A549 (cell line): Measurements from ENCODE around the gene GADD45B. TPM values are rescaled to one million over a fixed set of nuclear protein-coding genes. Genes with fewer than 3 reads are reported as not detected.

Experiments used
- ATAC-seq, 2 experiments: fragments of 200-7000 bp in 1 of 2; fragments of >200 bp in 1 of 2; cut with Nextera tagmentation in 1 of 2; cut with Tn5 transposase in 1 of 2; 3 replicates each; pipeline versions ENCODE4 v1.8.0 to v1.9.1; 2018 to 2020; ENCODE audit warnings: mild to moderate bottlenecking in 1 of 2, moderate library complexity in 1 of 2
- CTCF ChIA-PET: fragments of 300-600 bp; sonication (Branson Sonifier 250); formaldehyde crosslinking; extraction: SDS; loops from one replicate; lab custom pipeline; 2021; ENCODE audit warnings: antibody characterized with exemption, inconsistent platforms; lab: Yijun Ruan, JAX
- POLR2A ChIA-PET: fragments of 350-600 bp; formaldehyde crosslinking; extraction: SDS; loops from one replicate; lab custom pipeline; 2021; ENCODE audit warnings: antibody characterized with exemption, inconsistent platforms; lab: Yijun Ruan, JAX
- DNase-seq, 2 experiments: peaks; one replicate each; pipeline versions ENCODE4 v3.0.0 to v3.0.0-alpha.2; 2011 to 2016; ENCODE audit warnings: low read depth in 1 of 2, low spot score in 1 of 2
- FAIRE-seq: peaks from 2 replicates; lab custom pipeline; 2011; peaks lifted over from hg19 to GRCh38; lab: Jason Lieb, UNC
- H3K27ac ChIP-seq, 2 experiments: fragments of >200 bp; sonication (Bioruptor Twin); formaldehyde crosslinking; 3 replicates each; pipeline ENCODE4 v1.5.1; 2016 to 2017
- H3K4me1 ChIP-seq: fragments of >200 bp; sonication (Bioruptor Twin); formaldehyde crosslinking; 3 replicates; pipeline ENCODE4 v1.6.1; 2016
- H3K4me2 ChIP-seq: fragments of >200 bp; sonication (Bioruptor Twin); formaldehyde crosslinking; 3 replicates; pipeline ENCODE4 v1.6.1; 2016
- H3K4me3 ChIP-seq: fragments of >200 bp; sonication (Bioruptor Twin); formaldehyde crosslinking; 3 replicates; pipeline ENCODE4 v1.5.1; 2016
- H3K9me3 ChIP-seq: fragments of >200 bp; sonication (Bioruptor Twin); formaldehyde crosslinking; 3 replicates; pipeline ENCODE4 v1.6.1; 2016
- ATOH8 ChIP-seq: fragments of 250-450 bp; sonication (Bioruptor Pico); IDR thresholded peaks from 2 replicates; pipeline ENCODE4 v1.5.0; 2020; ENCODE audit warnings: low read depth, mild to moderate bottlenecking, moderate library complexity
- CBX2 ChIP-seq: fragments of 200-600 bp; sonication (generic); IDR thresholded peaks from 2 replicates; pipeline ENCODE4 v1.6.1; 2016; ENCODE audit warnings: low read depth, mild to moderate bottlenecking, borderline replicate concordance
- CBX8 ChIP-seq: fragments of 200-600 bp; sonication (generic); IDR thresholded peaks from 2 replicates; pipeline ENCODE4 v1.6.1; 2016
- CEBPB ChIP-seq, 2 experiments: fragments of >200 bp in 1 of 2; sonication (Bioruptor Twin) in 1 of 2; formaldehyde crosslinking in 1 of 2; IDR thresholded peaks; 2 replicates each; pipeline ENCODE4 v1.6.1; 2012 to 2016
- CHD2 ChIP-seq: fragments of 150-350 bp; IDR thresholded peaks from 2 replicates; pipeline ENCODE4 v1.6.1; 2014; ENCODE audit warnings: low read length; ENCODE audit not compliant: partially characterized antibody
- CHD4 ChIP-seq: fragments of 200-600 bp; sonication (generic); IDR thresholded peaks from 2 replicates; pipeline ENCODE4 v1.6.1; 2016; ENCODE audit warnings: antibody characterized with exemption, mild to moderate bottlenecking, borderline replicate concordance
- E2F6 ChIP-seq: IDR thresholded peaks from 2 replicates; pipeline ENCODE4 v1.6.1; 2012; ENCODE audit warnings: low read depth, borderline replicate concordance
- FOSL2 ChIP-seq, 2 experiments: fragments of 450-650 bp in 1 of 2; fragments of >200 bp in 1 of 2; sonication (Bioruptor Twin) in 1 of 2; formaldehyde crosslinking; IDR thresholded peaks; 2 replicates each; pipeline versions ENCODE4 v1.5.0 to v1.6.1; 2016 to 2020; ENCODE audit warnings: mild to moderate bottlenecking in 1 of 2, moderate library complexity in 1 of 2
- FOXS1 ChIP-seq: fragments of 250-450 bp; sonication (Bioruptor Pico); IDR thresholded peaks from 2 replicates; pipeline ENCODE4 v1.5.0; 2020; ENCODE audit warnings: mild to moderate bottlenecking, moderate library complexity
- HOXA7 ChIP-seq: fragments of 250-450 bp; sonication (Bioruptor Pico); IDR thresholded peaks from 2 replicates; pipeline ENCODE4 v1.5.0; 2020; ENCODE audit warnings: mild to moderate bottlenecking, moderate library complexity
- HOXB5 ChIP-seq: fragments of 250-450 bp; sonication (Bioruptor Pico); IDR thresholded peaks from 2 replicates; pipeline ENCODE4 v1.5.0; 2020; ENCODE audit warnings: mild to moderate bottlenecking, moderate library complexity
- JUN ChIP-seq, 2 experiments: fragments of >200 bp; sonication (Bioruptor Twin); formaldehyde crosslinking; IDR thresholded peaks; 2 replicates in 1 of 2; 3 replicates in 1 of 2; pipeline ENCODE4 v1.6.1; 2016 to 2017
- KDM1A ChIP-seq: fragments of 200-600 bp; sonication (generic); IDR thresholded peaks from 2 replicates; pipeline ENCODE4 v1.6.1; 2016; ENCODE audit warnings: low read depth, mild to moderate bottlenecking
- KDM5A ChIP-seq: fragments of 200-600 bp; sonication (generic); IDR thresholded peaks from 2 replicates; pipeline ENCODE4 v1.6.1; 2016; ENCODE audit warnings: antibody characterized with exemption, mild to moderate bottlenecking
- MAX ChIP-seq: IDR thresholded peaks from 2 replicates; pipeline ENCODE4 v1.6.1; 2012
- MYC ChIP-seq: IDR thresholded peaks from 2 replicates; pipeline ENCODE4 v1.6.1; 2012; ENCODE audit warnings: mild to moderate bottlenecking, inconsistent platforms, low read length, improper control_type of control experiment, borderline replicate concordance
- NFE2L2 ChIP-seq: fragments of 150-350 bp; conservative IDR thresholded peaks from 2 replicates; pipeline ENCODE4 v1.6.1; 2014; ENCODE audit warnings: low read length
- NPAS2 ChIP-seq: fragments of 250-450 bp; sonication (Bioruptor Pico); IDR thresholded peaks from 2 replicates; pipeline ENCODE4 v1.8.0; 2022; ENCODE audit warnings: mild to moderate bottlenecking, moderate library complexity, borderline replicate concordance
- PBX3 ChIP-seq: IDR thresholded peaks from 2 replicates; pipeline ENCODE4 v1.6.1; 2012
- PHF8 ChIP-seq: fragments of 200-600 bp; sonication (generic); IDR thresholded peaks from 2 replicates; pipeline ENCODE4 v1.6.1; 2016; ENCODE audit warnings: low read depth, mild to moderate bottlenecking, antibody characterized with exemption, moderate library complexity, borderline replicate concordance
- POLR2A ChIP-seq: IDR thresholded peaks from 2 replicates; pipeline ENCODE4 v1.6.1; 2012; ENCODE audit warnings: mild to moderate bottlenecking, low read length
- REST ChIP-seq: fragments of 200-600 bp; sonication (generic); IDR thresholded peaks from 2 replicates; pipeline ENCODE4 v1.6.1; 2016; ENCODE audit warnings: antibody characterized with exemption, mild to moderate bottlenecking, moderate library complexity
- SREBF2 ChIP-seq: fragments of 450-650 bp; IDR thresholded peaks from 2 replicates; pipeline ENCODE4 v1.6.1; 2014; ENCODE audit warnings: mild to moderate bottlenecking, moderate library complexity
- TP53 ChIP-seq: fragments of 250-450 bp; sonication (Bioruptor Pico); IDR thresholded peaks from 2 replicates; pipeline ENCODE4 v1.5.0; 2021; ENCODE audit warnings: mild to moderate bottlenecking, moderate library complexity
- USF2 ChIP-seq: fragments of 450-650 bp; IDR thresholded peaks from 2 replicates; pipeline ENCODE4 v1.6.1; 2014; ENCODE audit warnings: antibody characterized with exemption
- ZFP36 ChIP-seq: fragments of 450-650 bp; IDR thresholded peaks from 2 replicates; pipeline ENCODE4 v1.6.1; 2014; ENCODE audit warnings: borderline replicate concordance; ENCODE audit not compliant: partially characterized antibody
- ZSCAN20 ChIP-seq: fragments of 250-450 bp; sonication (Bioruptor Pico); IDR thresholded peaks from 2 replicates; pipeline ENCODE4 v1.8.0; 2022; ENCODE audit warnings: mild to moderate bottlenecking, moderate library complexity
- WGBS: methylation state at CpG from one replicate; pipeline ENCODE4 v1.1.6; 2017; ENCODE audit errors: missing lambda C conversion rate; 5-methylcytosine and 5-hydroxymethylcytosine counted together
- polyA plus RNA-seq, 4 experiments: library from polyadenylated mRNA; depleted of rRNA in 3 of 4; stranded (reverse); fragments of >200 nt; fragmentation: RNase III in 1 of 4; extraction: RNeasy Plus Mini Kit Qiagen cat#74134 plus additional on column Dnase treatment in 1 of 4; gene quantifications; 2 replicates in 3 of 4; 3 replicates in 1 of 4; pipeline ENCODE4 v1.2.3, GENCODE V29; 2011 to 2017

Gene GADD45B
- polyA plus RNA-seq, 2 of the 4 experiments (the other 2 are of a cell fraction), result 39.9 to 72.5 TPM

GRCh38 chr19:2446381-2446780, 29.5 kb upstream of the GADD45B start:
- no peak for DNase-seq

GRCh38 chr19:2449019-2449418, 26.9 kb upstream of the GADD45B start:
- Histone ChIP-seq H3K4me2 (no peak overlapping the region), H3K27ac (no peak overlapping the region), H3K9me3 (no peaks in the 10 kb centered on the region), H3K4me1 (peaks cover 12% of the 10 kb centered on the region; the same call in 2 of the 3 replicates), H3K4me3 (no peak overlapping the region)
- no peak for TF ChIP-seq PHF8
- TF ChIP-seq FOSL2 (IDR thresholded peaks at IDR 0.05), result no peak
- TF ChIP-seq FOSL2 (CRISPR knock-in tag; IDR thresholded peaks at IDR 0.05), result no peak
- TF ChIP-seq KDM1A, result no peak
- no peak for TF ChIP-seq E2F6
- POLR2A ChIA-PET, result no interaction called here
- ATAC-seq (no peak), FAIRE-seq (no peak), DNase-seq (no peak)
- CTCF ChIA-PET, result interaction anchor here (1.8 kb wide), 1 partner anchor 18 kb away, joined by 3 read pairs; no protein-coding TSS in a partner anchor
- WGBS, result 89% methylated on average over 8 of the region's 11 CpGs

More at GRCh38 chr19:2446381-2446780, 29.5 kb upstream of the GADD45B start:
- 93% methylated on average over 17 of the region's 19 CpGs for WGBS
- no peak overlapping the region for H3K27ac ChIP-seq
- ATAC-seq (no peak), FAIRE-seq (no peak)
- ChIA-PET POLR2A (no interaction called here), CTCF (no interaction called here)
- H3K4me2 ChIP-seq, result no peak overlapping the region
- H3K4me1 ChIP-seq, result peaks cover 6% of the 10 kb centered on the region; the same call in 1 of the 3 replicates
- H3K9me3 ChIP-seq, result no peaks in the 10 kb centered on the region
- no peak overlapping the region for H3K4me3 ChIP-seq
- no peak for TF ChIP-seq CHD2
- no peak for TF ChIP-seq TP53 (CRISPR knock-in tag)
- no peak for TF ChIP-seq ATOH8 (CRISPR knock-in tag)
- TF ChIP-seq SREBF2, result no peak
- TF ChIP-seq ZSCAN20 (CRISPR knock-in tag), result no peak
- no peak for TF ChIP-seq ZFP36
- no peak for TF ChIP-seq CEBPB (IDR thresholded peaks at IDR 0.05)
- no peak for TF ChIP-seq KDM5A
- no peak for TF ChIP-seq CBX2
- TF ChIP-seq MYC, result no peak
- TF ChIP-seq NFE2L2, result no peak
- TF ChIP-seq FOXS1 (CRISPR knock-in tag), result no peak
- TF ChIP-seq CBX8, result no peak
- no peak for TF ChIP-seq HOXA7
- no peak for TF ChIP-seq MAX

- no peak overlapping the region for H3K4me3 ChIP-seq
- DNase-seq (no peak), ATAC-seq (no peak), FAIRE-seq (no peak)
- no peak overlapping the region for H3K4me2 ChIP-seq
- H3K4me1 ChIP-seq, result peaks cover 17% of the 10 kb centered on the region; the same call in 2 of the 3 replicates
- 97% methylated on average over 7 of the region's 7 CpGs for WGBS
- H3K27ac ChIP-seq, result no peak overlapping the region
- POLR2A ChIA-PET, result interaction anchor here (1.2 kb wide), 1 partner anchor 26 kb away, joined by 3 read pairs; no protein-coding TSS in a partner anchor
- H3K9me3 ChIP-seq, result no peaks in the 10 kb centered on the region
- CTCF ChIA-PET, result interaction anchor here (0.6 kb wide), 1 partner anchor 40 kb away, joined by 4 read pairs; no protein-coding TSS in a partner anchor
- TF ChIP-seq ZFP36, result no peak
- TF ChIP-seq KDM5A, result no peak
- TF ChIP-seq E2F6, result no peak
- TF ChIP-seq CHD4, result no peak
- TF ChIP-seq REST, result no peak
- TF ChIP-seq USF2, result no peak
- no peak for TF ChIP-seq NPAS2
- TF ChIP-seq HOXB5 (CRISPR knock-in tag), result no peak
- no peak for TF ChIP-seq PBX3
- TF ChIP-seq POLR2A, result no peak
- no peak for TF ChIP-seq JUN (IDR thresholded peaks at IDR 0.05)
Observed at GRCh38 chr19:2451138-2451537, 24.8 kb upstream of the GADD45B start.
